ENCODE data around the gene ADAMTSL1.

GRCh38 chr9:18799428-18799827, 325.5 kb downstream of the ADAMTSL1 start:
- TF ChIP-seq POLR2AphosphoS5 (IDR thresholded peaks at IDR 0.05) (no peak), EP300 (IDR thresholded peaks at IDR 0.05; ENCODE audit: low read depth) (no peak)

Measured in transverse colon (tissue), 3 donors.